ENCODE results near the gene SUMF1. TPM values are rescaled to one million over a fixed set of nuclear protein-coding genes. Genes with fewer than 3 reads are reported as not detected.

SUMF1 gene
- total RNA-seq, 3 donors from 2014 or later = 29.3 to 38.3 (median 32.1) TPM

- ATAC-seq (no peak), DNase-seq (no peak)
- intact Hi-C loops (cut with DNase I, micrococcal nuclease) = no loop called here
- no peak overlapping the region for H3K4me3 ChIP-seq
- TF ChIP-seq, protein P1, sequence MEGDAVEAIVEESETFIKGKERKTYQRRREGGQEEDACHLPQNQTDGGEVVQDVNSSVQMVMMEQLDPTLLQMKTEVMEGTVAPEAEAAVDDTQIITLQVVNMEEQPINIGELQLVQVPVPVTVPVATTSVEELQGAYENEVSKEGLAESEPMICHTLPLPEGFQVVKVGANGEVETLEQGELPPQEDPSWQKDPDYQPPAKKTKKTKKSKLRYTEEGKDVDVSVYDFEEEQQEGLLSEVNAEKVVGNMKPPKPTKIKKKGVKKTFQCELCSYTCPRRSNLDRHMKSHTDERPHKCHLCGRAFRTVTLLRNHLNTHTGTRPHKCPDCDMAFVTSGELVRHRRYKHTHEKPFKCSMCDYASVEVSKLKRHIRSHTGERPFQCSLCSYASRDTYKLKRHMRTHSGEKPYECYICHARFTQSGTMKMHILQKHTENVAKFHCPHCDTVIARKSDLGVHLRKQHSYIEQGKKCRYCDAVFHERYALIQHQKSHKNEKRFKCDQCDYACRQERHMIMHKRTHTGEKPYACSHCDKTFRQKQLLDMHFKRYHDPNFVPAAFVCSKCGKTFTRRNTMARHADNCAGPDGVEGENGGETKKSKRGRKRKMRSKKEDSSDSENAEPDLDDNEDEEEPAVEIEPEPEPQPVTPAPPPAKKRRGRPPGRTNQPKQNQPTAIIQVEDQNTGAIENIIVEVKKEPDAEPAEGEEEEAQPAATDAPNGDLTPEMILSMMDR (IDR thresholded peaks at IDR 0.05) = no peak
- H3K9me3 ChIP-seq = no peaks in the 10 kb centered on the region
- no peaks in the 10 kb centered on the region for H3K36me3 ChIP-seq (ENCODE audit: low read depth)
- H3K4me1 ChIP-seq (ENCODE audit: low read depth) = no peaks in the 10 kb centered on the region
These were observed 125.8 kb downstream of the SUMF1 start for GRCh38 chr3:4341336-4341675.

DNA sequence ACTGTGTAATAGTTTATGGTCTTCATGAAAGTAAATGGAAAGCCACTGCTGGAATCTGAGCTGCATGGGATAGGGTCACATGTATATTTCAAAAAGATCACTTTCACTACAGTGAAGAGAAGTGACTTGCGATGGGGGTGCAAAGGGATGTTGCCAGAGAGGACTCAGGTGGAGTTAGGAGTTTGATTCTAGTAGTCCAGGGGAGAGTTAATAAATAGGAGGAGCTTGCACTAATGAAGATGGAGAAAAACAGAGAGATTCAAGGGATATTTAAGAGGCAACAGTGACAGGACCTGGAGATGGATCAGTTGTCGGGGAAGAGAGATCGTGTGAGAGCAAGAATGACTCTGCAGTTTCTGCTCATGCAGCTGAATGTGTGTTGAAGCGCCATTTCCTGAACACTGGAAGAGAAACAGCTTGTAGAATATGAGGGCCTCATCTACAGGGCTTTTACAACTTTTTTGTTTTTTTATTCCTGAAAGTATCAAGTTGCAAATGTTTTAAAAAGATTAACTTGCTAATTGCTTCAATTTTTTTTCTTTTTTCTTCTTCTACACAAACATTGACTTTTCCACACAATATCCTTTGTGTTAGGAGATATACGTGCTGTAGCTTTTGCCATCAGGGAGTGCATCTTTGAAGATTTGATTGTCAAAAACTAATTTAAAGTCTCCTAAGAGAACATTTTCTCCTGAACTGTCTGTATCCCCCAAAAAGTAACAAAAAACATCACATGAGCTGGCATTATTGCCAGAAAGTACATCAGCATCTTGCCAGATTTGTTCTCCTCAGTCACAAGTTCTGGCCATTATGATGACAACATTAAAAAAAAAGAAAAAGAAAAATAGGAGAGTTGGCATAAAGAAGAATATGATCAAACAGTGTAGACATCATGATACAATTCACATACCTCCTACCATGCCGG lies 126.4 kb downstream of the SUMF1 start:
- DNase-seq (no peak), ATAC-seq (no peak)
- H3K9me3 ChIP-seq = no peaks in the 10 kb centered on the region
- H3K4me3 ChIP-seq = no peak overlapping the region
- intact Hi-C loops (cut with DNase I, micrococcal nuclease) = no loop called here
- no peaks in the 10 kb centered on the region for H3K36me3 ChIP-seq (ENCODE audit: low read depth)
- TF ChIP-seq, protein P1 (IDR thresholded peaks at IDR 0.05) = no peak
- no peaks in the 10 kb centered on the region for H3K4me1 ChIP-seq (ENCODE audit: low read depth)

- Histone ChIP-seq H3K4me1 (ENCODE audit: low read depth) (no peaks in the 10 kb centered on the region), H3K4me3 (no peak overlapping the region), H3K36me3 (ENCODE audit: low read depth) (no peaks in the 10 kb centered on the region), H3K9me3 (no peaks in the 10 kb centered on the region)
- intact Hi-C loops (cut with DNase I, micrococcal nuclease) = no loop called here
- DNase-seq = no peak
- no peak for ATAC-seq
- TF ChIP-seq, protein P1 (IDR thresholded peaks at IDR 0.05) = no peak
These were observed 127.0 kb downstream of the SUMF1 start for GRCh38 chr3:4340077-4340410.

- ATAC-seq = no peak
These were observed 128.3 kb downstream of the SUMF1 start for GRCh38 chr3:4338751-4339150.

DNA sequence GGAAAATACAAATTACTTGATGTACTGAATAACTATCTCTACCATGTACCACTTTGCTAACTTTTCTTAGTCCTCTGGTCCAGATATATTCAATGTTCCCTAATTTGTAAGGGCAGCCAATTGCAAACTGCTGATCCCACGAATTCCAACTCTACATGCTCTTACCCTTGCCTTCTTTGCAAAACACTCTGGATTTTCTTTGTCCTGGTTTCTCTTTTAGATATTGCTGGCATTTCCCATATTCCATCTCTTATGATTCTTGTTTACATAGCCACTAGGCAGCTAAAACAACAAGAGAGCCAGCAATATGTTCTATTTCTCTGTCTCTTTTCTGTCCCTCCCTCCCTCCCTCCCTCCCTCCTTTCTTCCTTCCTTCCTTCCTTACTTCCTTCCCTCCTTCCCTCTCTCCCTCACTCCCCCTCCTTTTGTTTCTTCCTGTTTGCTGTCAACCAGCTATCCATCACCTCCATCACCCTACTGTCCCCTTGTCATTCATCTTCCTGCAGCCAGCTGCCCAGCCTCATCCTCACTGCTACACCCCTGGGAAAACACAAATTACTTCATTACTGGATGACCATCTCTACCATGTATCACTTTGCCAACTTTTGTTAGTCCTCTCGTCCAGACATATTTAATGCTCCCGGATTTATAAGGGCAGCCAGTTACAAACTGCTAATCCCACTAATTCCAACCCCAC lies 130.1 kb downstream of the SUMF1 start:
- Histone ChIP-seq H3K36me3 (ENCODE audit: low read depth) (no peaks in the 10 kb centered on the region), H3K9me3 (no peaks in the 10 kb centered on the region), H3K4me1 (ENCODE audit: low read depth) (no peaks in the 10 kb centered on the region), H3K4me3 (no peak overlapping the region)
- no peak for DNase-seq
- ATAC-seq = no peak
- TF ChIP-seq, protein P1 (IDR thresholded peaks at IDR 0.05) = no peak
- intact Hi-C loops (cut with DNase I, micrococcal nuclease) = no loop called here

More at GRCh38 chr3:4338751-4339150, 128.3 kb downstream of the SUMF1 start:
- Histone ChIP-seq H3K4me3 (no peak overlapping the region), H3K36me3 (ENCODE audit: low read depth) (no peaks in the 10 kb centered on the region), H3K9me3 (no peaks in the 10 kb centered on the region), H3K4me1 (ENCODE audit: low read depth) (no peaks in the 10 kb centered on the region)
- intact Hi-C loops (cut with DNase I, micrococcal nuclease) = no loop called here
- no peak for DNase-seq
- TF ChIP-seq, protein P1 (IDR thresholded peaks at IDR 0.05) = no peak
